ENCODE results near the gene GYPA.

- TF ChIP-seq EZH2 (optimal IDR thresholded peaks at IDR 0.05; ENCODE audit: low read depth, low read length): no peak
- TF ChIP-seq CTCF (IDR thresholded peaks at IDR 0.05; ENCODE audit: low read length): no peak
- TF ChIP-seq EZH2phosphoT487 (IDR thresholded peaks at IDR 0.05; ENCODE audit: low read length): no peak
Measured at GRCh38 chr4:144171697-144172096, 31.2 kb upstream of the GYPA start.
